A673 (cell line): ENCODE results near the gene TTC21A. TPM values are rescaled to one million over a fixed set of nuclear protein-coding genes. Genes with fewer than 3 reads are reported as not detected.

Source experiments
- BruUV-seq: library from RNA; stranded (reverse); fragments of 400-500 nt; replicated peaks from 2 replicates; lab custom pipeline; 2021; lab: Mats Ljungman, UMichigan
- CTCF ChIA-PET: fragments of 300-600 bp; sonication (Branson Sonifier 250); formaldehyde crosslinking; loops from one replicate; lab custom pipeline; 2022; ENCODE audit warnings: antibody characterized with exemption; lab: Charles Lee
- POLR2A ChIA-PET: fragments of 300-600 bp; sonication (Branson Sonifier 250); formaldehyde crosslinking; loops from one replicate; lab custom pipeline; 2022; ENCODE audit warnings: antibody characterized with exemption; ENCODE audit not compliant: low non-redundant PET; lab: Charles Lee
- DNase-seq: peaks from one replicate; pipeline ENCODE4 v3.0.0-alpha.2; 2015; ENCODE audit warnings: low spot score
- H3K27ac ChIP-seq: fragments of 200-600 bp; sonication (generic); 2 replicates; pipeline ENCODE4 v1.5.1; 2016; ENCODE audit warnings: mixed run types, low read depth, mild to moderate bottlenecking, mixed read lengths, antibody characterized with exemption, low read length; ENCODE audit not compliant: poor library complexity, severe bottlenecking
- H3K27me3 ChIP-seq: fragments of 200-600 bp; sonication (generic); replicated peaks from 2 replicates; pipeline ENCODE4 v1.6.1; 2017; ENCODE audit warnings: mixed run types, low read depth, mild to moderate bottlenecking, mixed read lengths, antibody characterized with exemption, low read length; ENCODE audit not compliant: insufficient read depth, poor library complexity
- H3K36me3 ChIP-seq: fragments of 200-600 bp; sonication (generic); 2 replicates; pipeline ENCODE4 v1.6.1; 2016; ENCODE audit warnings: mixed run types, mild to moderate bottlenecking, mixed read lengths, antibody characterized with exemption, low read length; ENCODE audit not compliant: insufficient read depth, poor library complexity, severe bottlenecking
- H3K4me1 ChIP-seq: fragments of 200-600 bp; sonication (generic); 2 replicates; pipeline ENCODE4 v1.6.1; 2017; ENCODE audit warnings: mixed run types, mild to moderate bottlenecking, mixed read lengths, antibody characterized with exemption, low read length; ENCODE audit not compliant: insufficient read depth, poor library complexity, severe bottlenecking
- H3K4me3 ChIP-seq: fragments of 200-600 bp; sonication (generic); 2 replicates; pipeline ENCODE4 v1.5.1; 2016; ENCODE audit warnings: low read depth, mixed run types, mild to moderate bottlenecking, mixed read lengths, low read length; ENCODE audit not compliant: poor library complexity, severe bottlenecking
- H3K9me3 ChIP-seq: fragments of 200-600 bp; sonication (generic); 2 replicates; pipeline ENCODE4 v1.6.1; 2016; ENCODE audit warnings: mixed run types, low read depth, mild to moderate bottlenecking, mixed read lengths, antibody characterized with exemption, low read length; ENCODE audit not compliant: poor library complexity, severe bottlenecking
- EZH2 ChIP-seq: fragments of 200-600 bp; sonication (generic); IDR thresholded peaks from 2 replicates; pipeline ENCODE4 v1.6.1; 2017; ENCODE audit warnings: borderline replicate concordance, low read depth, mild to moderate bottlenecking, mixed read lengths, antibody characterized with exemption, low read length; ENCODE audit not compliant: poor library complexity, severe bottlenecking
- intact Hi-C: fragments of 100-400 bp; cut with micrococcal nuclease; formaldehyde crosslinking; loops from one replicate; pipeline ENCODE4 v1.10.0; 2022; ENCODE audit not compliant: unreplicated experiment
- total RNA-seq: library from RNA; stranded (reverse); gene quantifications from 2 replicates; pipeline ENCODE4 v1.2.3, GENCODE V29; 2021
- TF ChIP-seq, protein P1 (sequence below): fragments of 300-800, 200-600 bp; sonication (generic); conservative IDR thresholded peaks from 2 replicates; pipeline ENCODE4 v1.5.1; 2017; ENCODE audit warnings: low read depth, mild to moderate bottlenecking, antibody characterized with exemption, low read length, moderate library complexity, mixed read lengths

TTC21A gene
- total RNA-seq, 1 experiment from 2014 or later: 1.4 TPM

DNA sequence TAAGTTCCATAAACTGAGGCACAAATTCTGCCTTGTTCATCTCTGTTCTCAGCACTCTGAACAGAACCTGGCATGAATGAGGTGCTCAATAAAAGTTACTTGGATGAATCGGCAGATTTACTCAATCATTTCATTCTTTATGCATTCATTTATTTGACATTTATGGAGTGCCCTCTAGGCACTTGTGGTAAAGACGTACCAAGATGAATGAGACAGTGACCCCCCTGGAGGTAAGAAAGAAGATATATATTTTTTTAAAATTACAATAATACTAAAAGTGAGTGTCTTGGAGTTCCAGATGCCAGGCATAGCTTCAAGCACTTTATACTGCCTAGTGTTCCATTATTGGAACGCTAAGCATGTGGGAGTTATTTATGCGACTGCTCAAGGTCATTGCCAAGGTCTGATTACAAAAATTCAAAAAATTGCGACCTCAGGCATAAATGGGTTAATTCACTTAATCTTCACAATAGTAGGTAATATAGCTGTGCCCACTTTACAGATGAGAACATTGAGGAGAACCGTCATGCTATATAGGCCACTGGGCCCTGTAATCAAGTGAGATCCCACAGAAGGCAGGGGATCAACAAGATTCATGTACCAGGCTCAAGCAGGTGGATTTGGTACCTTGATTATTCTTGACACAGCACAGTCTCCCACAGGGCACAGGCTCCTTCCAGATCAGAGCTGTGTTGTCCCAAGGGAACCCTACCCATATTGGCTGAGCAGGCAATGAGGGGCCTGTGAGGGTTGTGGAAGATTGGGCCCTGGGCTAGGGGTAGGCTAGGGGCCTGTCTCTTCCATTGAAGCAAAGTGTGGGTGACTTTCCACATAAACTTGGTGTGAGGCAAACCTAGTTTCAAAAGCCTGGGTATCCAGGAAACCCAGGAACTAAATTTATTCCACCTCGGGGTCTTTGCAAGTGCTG lies 74.2 kb downstream of the TTC21A start:
- Histone ChIP-seq H3K36me3 (no peaks in the 10 kb centered on the region), H3K4me3 (no peak overlapping the region), H3K4me1 (peaks cover 11% of the 10 kb centered on the region), H3K27me3 (no peaks in the 10 kb centered on the region), H3K9me3 (no peaks in the 10 kb centered on the region), H3K27ac (no peak overlapping the region)
- BruUV-seq: no TSS peak
- no peak for DNase-seq
- intact Hi-C loops: loop anchor here (10.0 kb wide), 1 partner anchor 77 kb away; the partner anchor contains the start of genes GORASP1 and TTC21A
- POLR2A ChIA-PET: no interaction called here
- CTCF ChIA-PET: no interaction called here
- TF ChIP-seq EZH2: no peak
- TF ChIP-seq, protein P1, sequence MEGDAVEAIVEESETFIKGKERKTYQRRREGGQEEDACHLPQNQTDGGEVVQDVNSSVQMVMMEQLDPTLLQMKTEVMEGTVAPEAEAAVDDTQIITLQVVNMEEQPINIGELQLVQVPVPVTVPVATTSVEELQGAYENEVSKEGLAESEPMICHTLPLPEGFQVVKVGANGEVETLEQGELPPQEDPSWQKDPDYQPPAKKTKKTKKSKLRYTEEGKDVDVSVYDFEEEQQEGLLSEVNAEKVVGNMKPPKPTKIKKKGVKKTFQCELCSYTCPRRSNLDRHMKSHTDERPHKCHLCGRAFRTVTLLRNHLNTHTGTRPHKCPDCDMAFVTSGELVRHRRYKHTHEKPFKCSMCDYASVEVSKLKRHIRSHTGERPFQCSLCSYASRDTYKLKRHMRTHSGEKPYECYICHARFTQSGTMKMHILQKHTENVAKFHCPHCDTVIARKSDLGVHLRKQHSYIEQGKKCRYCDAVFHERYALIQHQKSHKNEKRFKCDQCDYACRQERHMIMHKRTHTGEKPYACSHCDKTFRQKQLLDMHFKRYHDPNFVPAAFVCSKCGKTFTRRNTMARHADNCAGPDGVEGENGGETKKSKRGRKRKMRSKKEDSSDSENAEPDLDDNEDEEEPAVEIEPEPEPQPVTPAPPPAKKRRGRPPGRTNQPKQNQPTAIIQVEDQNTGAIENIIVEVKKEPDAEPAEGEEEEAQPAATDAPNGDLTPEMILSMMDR: no peak

DNA sequence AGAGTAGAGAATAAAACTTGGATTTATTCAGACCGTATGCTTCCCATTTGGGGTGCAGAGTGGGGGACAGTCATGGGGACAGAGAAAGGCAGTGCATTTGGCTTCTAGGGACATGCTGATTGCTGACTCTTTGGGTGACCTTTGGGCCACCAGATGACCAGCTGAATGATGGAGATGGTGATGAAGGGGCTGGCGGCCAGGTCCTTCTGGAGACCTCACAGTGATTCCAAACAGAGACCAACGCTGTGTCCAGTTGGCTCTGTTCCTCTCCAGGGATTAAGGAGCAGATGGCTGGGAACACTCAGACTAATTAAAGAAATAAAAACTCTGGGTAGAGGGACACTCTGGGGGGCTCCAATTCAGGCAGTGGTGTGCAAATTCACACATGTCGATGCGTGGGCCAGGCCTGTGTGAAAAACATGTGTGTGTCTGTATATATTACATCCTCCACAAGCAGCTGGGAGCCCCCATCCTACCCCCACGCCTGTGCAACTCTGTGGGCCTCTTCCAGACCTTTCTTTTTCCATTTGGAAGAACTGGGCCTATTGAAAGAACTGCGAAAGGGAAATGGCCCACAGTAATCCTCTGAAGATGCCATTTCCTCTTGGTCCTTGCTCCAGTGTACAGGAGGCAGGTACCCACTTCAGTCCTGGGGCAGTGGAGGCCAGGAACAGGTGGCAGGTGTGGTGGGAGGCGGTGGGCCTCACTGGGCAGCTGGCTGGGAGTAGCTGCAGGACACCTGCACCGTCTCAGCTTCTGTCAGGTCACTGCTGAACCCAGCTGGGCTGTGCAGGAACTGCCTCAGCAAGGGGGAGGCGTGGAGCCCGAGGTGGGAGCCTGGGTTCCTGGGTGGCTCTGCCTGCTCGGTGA lies 76.0 kb downstream of the TTC21A start:
- intact Hi-C loops: loop anchor here (10.0 kb wide), 1 partner anchor 79 kb away; the partner anchor contains the start of genes GORASP1 and TTC21A
- H3K27ac ChIP-seq: no peak overlapping the region
- no peak for DNase-seq
- H3K4me1 ChIP-seq: peaks cover 7% of the 10 kb centered on the region
- TF ChIP-seq, protein P1: no peak
- TF ChIP-seq EZH2: no peak
- CTCF ChIA-PET: no interaction called here
- no peaks in the 10 kb centered on the region for H3K36me3 ChIP-seq
- no peaks in the 10 kb centered on the region for H3K9me3 ChIP-seq
- no TSS peak for BruUV-seq
- H3K27me3 ChIP-seq: no peaks in the 10 kb centered on the region
- POLR2A ChIA-PET: no interaction called here
- no peak overlapping the region for H3K4me3 ChIP-seq

DNA sequence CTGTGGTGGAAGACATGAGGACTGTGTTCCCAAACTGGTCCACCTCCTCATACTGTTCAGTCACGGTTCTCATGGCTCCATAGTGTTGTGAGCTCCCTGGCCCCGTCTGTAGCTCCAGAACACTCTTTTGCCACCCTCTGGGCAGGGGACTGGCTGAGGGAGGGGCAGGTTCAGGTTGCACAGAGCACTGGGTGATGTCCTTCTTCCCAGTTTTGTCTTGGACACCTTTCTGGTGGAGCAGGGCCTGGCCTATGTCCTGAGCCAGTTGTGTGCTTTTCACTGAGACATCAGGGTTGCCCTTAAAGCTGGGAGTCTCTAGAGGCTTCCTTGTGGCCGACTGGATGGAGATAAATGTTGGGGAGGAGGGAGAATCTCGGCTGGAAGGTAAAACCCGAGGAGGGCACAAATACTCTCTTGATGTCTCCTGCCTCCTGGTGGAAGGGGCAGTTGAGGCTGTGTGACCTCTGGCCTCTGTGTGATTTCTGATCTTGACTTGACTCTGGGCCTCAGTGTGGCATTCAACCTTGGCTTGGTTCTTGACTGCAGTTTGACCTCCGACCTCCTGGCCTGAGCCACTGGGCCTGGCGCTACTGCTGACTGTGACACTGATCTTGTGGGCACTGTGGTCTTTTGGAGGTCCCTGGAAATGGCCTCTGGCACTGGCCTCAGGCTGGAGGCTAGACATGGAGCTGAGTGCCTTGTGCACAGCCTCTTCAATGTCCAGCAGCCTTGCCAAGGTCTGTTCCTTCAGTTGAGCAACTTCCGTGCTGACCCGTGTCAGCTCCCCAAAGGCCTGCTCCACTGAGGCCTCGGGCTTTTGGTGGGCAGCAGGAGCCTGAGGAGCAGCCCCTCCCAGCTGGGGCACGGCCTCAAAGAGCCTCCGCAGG lies 76.8 kb downstream of the TTC21A start:
- ChIA-PET POLR2A (no interaction called here), CTCF (no interaction called here)
- DNase-seq: no peak
- peaks cover 4% of the 10 kb centered on the region for H3K4me1 ChIP-seq
- H3K36me3 ChIP-seq: no peaks in the 10 kb centered on the region
- no TSS peak for BruUV-seq
- no peak overlapping the region for H3K4me3 ChIP-seq
- H3K9me3 ChIP-seq: no peaks in the 10 kb centered on the region
- TF ChIP-seq, protein P1: no peak
- no peak for TF ChIP-seq EZH2
- no peaks in the 10 kb centered on the region for H3K27me3 ChIP-seq
- H3K27ac ChIP-seq: no peak overlapping the region
- intact Hi-C loops: loop anchor here (10.0 kb wide), 1 partner anchor 80 kb away; the partner anchor contains the start of genes GORASP1 and TTC21A
